Glomerular endothelial cell (primary cell): Measurements from ENCODE around the gene TRIM62. TPM values are rescaled to one million over a fixed set of nuclear protein-coding genes. Genes with fewer than 3 reads are reported as not detected.
"Not testable (repeated sequence)": the region's sequence is repeated elsewhere in the genome, so short reads cannot be mapped to it uniquely, and the experiment has no call there.

Source experiments
- DNase-seq: peaks from one replicate; pipeline ENCODE4 v3.0.0-alpha.2; 2011; ENCODE audit warnings: low read depth, low spot score; ENCODE audit errors: extremely low read depth
- total RNA-seq: library from RNA; depleted of rRNA; stranded (reverse); fragments of >200 nt; gene quantifications from 2 replicates; pipeline ENCODE4 v1.2.3, GENCODE V29; 2015

The TRIM62 gene
- total RNA-seq, 1 donor from 2014 or later, result 10.3 TPM

- DNase-seq, result no peak
These were observed 41.4 kb downstream of the TRIM62 start for GRCh38 chr1:33140153-33141149.

- no peak for DNase-seq
These were observed 44.0 kb downstream of the TRIM62 start for GRCh38 chr1:33137800-33138199.

- not testable (repeated sequence) for DNase-seq
These were observed 45.8 kb downstream of the TRIM62 start for GRCh38 chr1:33136041-33136440.

GRCh38 chr1:33133478-33134105 lies 48.3 kb downstream of the TRIM62 start:
- no peak for DNase-seq

- DNase-seq, result no peak
These were observed 49.3 kb downstream of the TRIM62 start for GRCh38 chr1:33132549-33132948.

GRCh38 chr1:33131191-33131590 lies 50.7 kb downstream of the TRIM62 start:
- no peak for DNase-seq

GRCh38 chr1:33130297-33130696 lies 51.5 kb downstream of the TRIM62 start:
- no peak for DNase-seq

- no peak for DNase-seq
These were observed 53.1 kb downstream of the TRIM62 start for GRCh38 chr1:33128781-33129180.

- peak; percentile 91 for DNase-seq
These were observed 54.6 kb downstream of the TRIM62 start for GRCh38 chr1:33127001-33127823.

- no peak for DNase-seq
These were observed 55.3 kb downstream of the TRIM62 start for GRCh38 chr1:33126411-33127000.

GRCh38 chr1:33124647-33125046 lies 57.2 kb downstream of the TRIM62 start:
- DNase-seq, result not testable (repeated sequence)

GRCh38 chr1:33123266-33123665 lies 58.6 kb downstream of the TRIM62 start:
- no peak for DNase-seq

GRCh38 chr1:33122483-33123178 lies 59.2 kb downstream of the TRIM62 start:
- DNase-seq, result no peak

GRCh38 chr1:33121728-33122127 lies 60.1 kb downstream of the TRIM62 start:
- no peak for DNase-seq

- no peak for DNase-seq
These were observed 61.2 kb downstream of the TRIM62 start for GRCh38 chr1:33120436-33121231.

GRCh38 chr1:33119532-33120217 lies 62.2 kb downstream of the TRIM62 start:
- no peak for DNase-seq

GRCh38 chr1:33119050-33119449 lies 62.8 kb downstream of the TRIM62 start:
- DNase-seq, result no peak

- no peak for DNase-seq
These were observed 63.6 kb downstream of the TRIM62 start for GRCh38 chr1:33118274-33118673.
